ENCODE measurements around the gene OR13C3.

GRCh38 chr9:104572612-104573011 is 36.0 kb upstream of the OR13C3 start:
- TF ChIP-seq CTCF (IDR thresholded peaks at IDR 0.05) (no peak), EP300 (IDR thresholded peaks at IDR 0.05) (no peak), POLR2AphosphoS5 (IDR thresholded peaks at IDR 0.05) (no peak)
